ENCODE measurements around the gene XPO5. TPM values are rescaled to one million over a fixed set of nuclear protein-coding genes. Genes with fewer than 3 reads are reported as not detected.

The XPO5 gene
- total RNA-seq, 1 experiment from 2014 or later, result 114 TPM

- H4K5ac ChIP-seq (ENCODE audit: insufficient read length, low read depth, low read length), result no peak overlapping the region
- H3K79me1 ChIP-seq (ENCODE audit: insufficient read depth, low read depth, low read length, poor library complexity, severe bottlenecking), result no peaks in the 10 kb centered on the region
- Mint-ChIP-seq H3K27me3 (ENCODE audit: low read depth) (no peaks in the 10 kb centered on the region), H3K9me3 (no peaks in the 10 kb centered on the region), H3K36me3 (ENCODE audit: insufficient read depth in 1 of 3, low read depth in 3 of 3) (peaks cover 0 to 46% (median 24%) of the 10 kb centered on the region in 3 experiments; a peak in 3 of 7 replicates), H3K27ac (no peak overlapping the region), H3K4me3 (no peak overlapping the region), H3K4me1 (no peaks in the 10 kb centered on the region)
- no peaks in the 10 kb centered on the region for H4K20me1 ChIP-seq (ENCODE audit: control insufficient read depth, insufficient read depth, insufficient read length)
- no peak overlapping the region for H2BK120ac ChIP-seq (ENCODE audit: low read depth, low read length, poor library complexity, severe bottlenecking)
- no peak for DNase-seq
- no peak overlapping the region for H3K23ac ChIP-seq (ENCODE audit: insufficient read length, low read depth, low read length)
- no peak overlapping the region for H3K4me2 ChIP-seq (ENCODE audit: insufficient read depth, insufficient read length, low read length)
- no peak overlapping the region for H2AK5ac ChIP-seq (ENCODE audit: insufficient read length, low read length)
- H3K56ac ChIP-seq (ENCODE audit: insufficient read length, low read depth, low read length), result no peak overlapping the region
- H3T11ph ChIP-seq (ENCODE audit: low read length), result no peak overlapping the region
- no peak overlapping the region for H4K91ac ChIP-seq (ENCODE audit: insufficient read length, low read depth, low read length)
- H3K27me3 ChIP-seq (ENCODE audit: insufficient read depth, low read length), result no peaks in the 10 kb centered on the region
- no peak overlapping the region for H3K9ac ChIP-seq (ENCODE audit: extremely low read depth, insufficient read length, low read length)
- H3K4me1 ChIP-seq (ENCODE audit: insufficient read depth, low read length), result no peaks in the 10 kb centered on the region
- H2BK20ac ChIP-seq (ENCODE audit: low read depth, low read length, poor library complexity, severe bottlenecking), result no peak overlapping the region
- H2BK12ac ChIP-seq (ENCODE audit: insufficient read length, low read depth, low read length), result no peak overlapping the region
- H3K23me2 ChIP-seq (ENCODE audit: insufficient read length, low read depth, low read length, poor library complexity, severe bottlenecking), result no peaks in the 10 kb centered on the region
- TF ChIP-seq CTCF (conservative IDR thresholded peaks at IDR 0.05), result no peak
- no CpG with 5 or more reads among the region's 2 CpGs for WGBS (ENCODE audit: extremely low coverage, insufficient read length, low lambda C conversion rate)
- H3K4ac ChIP-seq (ENCODE audit: low read depth, low read length), result no peak overlapping the region
- H3K79me2 ChIP-seq (ENCODE audit: insufficient read depth, low read length), result no peaks in the 10 kb centered on the region
- no peak overlapping the region for H2BK5ac ChIP-seq (ENCODE audit: insufficient read length, low read length)
- H3K27ac ChIP-seq (ENCODE audit: insufficient read length, low read depth, low read length), result no peak overlapping the region
- no peaks in the 10 kb centered on the region for H3K9me3 ChIP-seq (ENCODE audit: control insufficient read depth, low read depth, low read length)
- no peak overlapping the region for H2AFZ ChIP-seq (ENCODE audit: low read length)
- H4K8ac ChIP-seq (replicated peaks; ENCODE audit: insufficient read length, low read depth, low read length), result no peak overlapping the region
- H3K14ac ChIP-seq (ENCODE audit: insufficient read depth, low read length), result no peak overlapping the region
- H2BK15ac ChIP-seq (ENCODE audit: low read depth, low read length), result no peak overlapping the region
- H3K18ac ChIP-seq (ENCODE audit: insufficient read length, low read depth, low read length), result no peak overlapping the region
These were observed 28.3 kb upstream of the XPO5 start for GRCh38 chr6:43604174-43604573.
